DOHH2 (cell line): ENCODE measurements around the gene CYBRD1.

Experiments
- H3F3A ChIP-seq: fragments of 200-600 bp; sonication (generic), shearing (Covaris generic); 2 replicates; pipeline ENCODE4 v1.6.0; 2016; ENCODE audit warnings: antibody characterized with exemption, mild to moderate bottlenecking; ENCODE audit not compliant: control insufficient read depth, insufficient read depth
- H3K27ac ChIP-seq: fragments of 200-600 bp; sonication (generic); 2 replicates; pipeline ENCODE4 v1.5.1; 2014; ENCODE audit warnings: low read depth, mild to moderate bottlenecking, low read length, moderate library complexity
- H3K27me3 ChIP-seq: fragments of 200-600 bp; sonication (generic); 2 replicates; pipeline ENCODE4 v1.6.1; 2014; ENCODE audit warnings: mild to moderate bottlenecking, low read length, mixed read lengths; ENCODE audit not compliant: control insufficient read depth
- H3K36me3 ChIP-seq: fragments of 200-600 bp; sonication (generic); 2 replicates; pipeline ENCODE4 v1.6.1; 2014; ENCODE audit warnings: mild to moderate bottlenecking, low read length, moderate library complexity, mixed read lengths; ENCODE audit not compliant: control insufficient read depth
- H3K4me1 ChIP-seq: fragments of 200-600 bp; sonication (generic); 2 replicates; pipeline ENCODE4 v1.6.1; 2014; ENCODE audit warnings: mild to moderate bottlenecking, low read length, mixed read lengths; ENCODE audit not compliant: control insufficient read depth
- H3K4me2 ChIP-seq: fragments of 200-600 bp; sonication (generic); 2 replicates; pipeline ENCODE4 v1.6.0; 2014; ENCODE audit warnings: mild to moderate bottlenecking, low read length, moderate library complexity
- H3K4me3 ChIP-seq: fragments of 200-600 bp; sonication (generic); 2 replicates; pipeline ENCODE4 v1.5.1; 2014; ENCODE audit warnings: mild to moderate bottlenecking, low read length, mixed read lengths
- H3K79me2 ChIP-seq: fragments of 200-600 bp; sonication (generic); 2 replicates; pipeline ENCODE4 v1.6.1; 2014; ENCODE audit warnings: mild to moderate bottlenecking, low read length, mixed read lengths; ENCODE audit not compliant: control insufficient read depth
- H3K9me2 ChIP-seq: fragments of 200-600 bp; sonication (generic); replicated peaks from 2 replicates; pipeline ENCODE4 v1.6.1; 2014; ENCODE audit warnings: mild to moderate bottlenecking, low read length, mixed read lengths; ENCODE audit not compliant: control insufficient read depth
- H3K9me3 ChIP-seq: fragments of 200-600 bp; sonication (generic); 2 replicates; pipeline ENCODE4 v1.6.1; 2014; ENCODE audit warnings: antibody characterized with exemption, low read length, mixed read lengths; ENCODE audit not compliant: control insufficient read depth, insufficient read depth
- H4K20me1 ChIP-seq: fragments of 200-600 bp; sonication (generic); 2 replicates; pipeline ENCODE4 v1.6.0; 2014; ENCODE audit warnings: low read depth, mild to moderate bottlenecking, antibody characterized with exemption, low read length, moderate library complexity; ENCODE audit not compliant: control insufficient read depth, insufficient read depth
- CTCF ChIP-seq: fragments of 200-600 bp; sonication (generic); IDR thresholded peaks from one replicate; pipeline ENCODE4 v1.5.1; 2014; ENCODE audit warnings: antibody characterized with exemption, mild to moderate bottlenecking, low read depth, low read length; ENCODE audit not compliant: poor library complexity, severe bottlenecking
- EZH2phosphoT487 ChIP-seq: fragments of 200-600 bp; sonication (generic); IDR thresholded peaks from 2 replicates; pipeline ENCODE4 v1.6.1; 2017; ENCODE audit warnings: borderline replicate concordance, mild to moderate bottlenecking, antibody characterized with exemption, low read length, moderate library complexity, mixed read lengths

CYBRD1 gene

GRCh38 chr2:171564463-171564862 lies 42.2 kb downstream of the CYBRD1 start:
- H3K9me2 ChIP-seq: no peaks in the 10 kb centered on the region
- H3F3A ChIP-seq: no peaks in the 10 kb centered on the region
- no peaks in the 10 kb centered on the region for H3K4me1 ChIP-seq
- H4K20me1 ChIP-seq: no peaks in the 10 kb centered on the region
- TF ChIP-seq CTCF (no peak), EZH2phosphoT487 (no peak)
- H3K27me3 ChIP-seq: no peaks in the 10 kb centered on the region
- no peaks in the 10 kb centered on the region for H3K79me2 ChIP-seq
- H3K4me3 ChIP-seq: no peak overlapping the region
- H3K36me3 ChIP-seq: no peaks in the 10 kb centered on the region
- H3K9me3 ChIP-seq: no peaks in the 10 kb centered on the region
- no peak overlapping the region for H3K27ac ChIP-seq
- no peak overlapping the region for H3K4me2 ChIP-seq

GRCh38 chr2:171566057-171566456 lies 43.8 kb downstream of the CYBRD1 start:
- Histone ChIP-seq H3K36me3 (no peaks in the 10 kb centered on the region), H3K27me3 (no peaks in the 10 kb centered on the region), H3K4me2 (no peak overlapping the region), H3K4me1 (no peaks in the 10 kb centered on the region), H4K20me1 (no peaks in the 10 kb centered on the region), H3K79me2 (no peaks in the 10 kb centered on the region), H3F3A (no peaks in the 10 kb centered on the region), H3K4me3 (no peak overlapping the region), H3K9me3 (no peaks in the 10 kb centered on the region), H3K27ac (no peak overlapping the region), H3K9me2 (no peaks in the 10 kb centered on the region)
- no peak for TF ChIP-seq EZH2phosphoT487
- no peak for TF ChIP-seq CTCF

- H3K9me2 ChIP-seq: no peaks in the 10 kb centered on the region
Observed at GRCh38 chr2:171566753-171567152, 44.5 kb downstream of the CYBRD1 start.

More at GRCh38 chr2:171566753-171567152, 44.5 kb downstream of the CYBRD1 start:
- Histone ChIP-seq H3F3A (no peaks in the 10 kb centered on the region), H3K36me3 (no peaks in the 10 kb centered on the region), H3K4me3 (no peak overlapping the region), H3K4me2 (no peak overlapping the region), H3K27me3 (no peaks in the 10 kb centered on the region), H4K20me1 (no peaks in the 10 kb centered on the region), H3K27ac (no peak overlapping the region), H3K4me1 (no peaks in the 10 kb centered on the region), H3K79me2 (no peaks in the 10 kb centered on the region), H3K9me3 (no peaks in the 10 kb centered on the region)
- no peak for TF ChIP-seq EZH2phosphoT487
- no peak for TF ChIP-seq CTCF
